Endothelial cell of umbilical vein (primary cell): ENCODE results near the gene CRLF1. TPM values are rescaled to one million over a fixed set of nuclear protein-coding genes. Genes with fewer than 3 reads are reported as not detected.

ENCODE experiments used
- BruUV-seq: library from RNA; stranded (reverse); fragments of 400-500 nt; replicated peaks from 2 replicates; lab custom pipeline; 2021; lab: Mats Ljungman, UMichigan
- CTCF ChIA-PET: fragments of 300-600, 350-600 bp; sonication (Branson Sonifier 250); formaldehyde crosslinking; loops from one replicate; lab custom pipeline; 2021; ENCODE audit warnings: antibody characterized with exemption, inconsistent platforms; lab: Charles Lee
- POLR2A ChIA-PET: fragments of 300-600, 350-600 bp; sonication (Branson Sonifier 250); formaldehyde crosslinking; loops from one replicate; lab custom pipeline; 2021; ENCODE audit warnings: antibody characterized with exemption, inconsistent platforms; lab: Charles Lee
- DNase-seq: peaks from one replicate; pipeline ENCODE4 v3.0.0-alpha.2; 2011; ENCODE audit warnings: low read depth, low spot score
- FAIRE-seq: peaks from 2 replicates; lab custom pipeline; 2011; peaks lifted over from hg19 to GRCh38; lab: Jason Lieb, UNC
- H2AFZ ChIP-seq: 2 replicates; pipeline ENCODE4 v1.6.0; 2012; ENCODE audit warnings: low read depth, low read length, control low read depth, inconsistent platforms
- H3K27ac ChIP-seq: 2 replicates; pipeline ENCODE4 v1.5.1; 2011; ENCODE audit warnings: low read depth, mild to moderate bottlenecking, control low read depth, low read length, moderate library complexity; ENCODE audit not compliant: insufficient read depth
- H3K27me3 ChIP-seq, 2 experiments: 2 replicates each; pipeline versions ENCODE4 v1.6.0 to v1.6.1; 2011; ENCODE audit warnings: low read length in 2 of 2, mixed read lengths in 1 of 2; ENCODE audit not compliant: control insufficient read depth in 2 of 2, insufficient read depth in 2 of 2
- H3K36me3 ChIP-seq, 2 experiments: 2 replicates in 1 of 2; 3 replicates in 1 of 2; pipeline ENCODE4 v1.5.1; 2011; ENCODE audit warnings: low read length in 2 of 2, mild to moderate bottlenecking in 1 of 2, moderate library complexity in 1 of 2; ENCODE audit not compliant: control insufficient read depth in 2 of 2, insufficient read depth in 2 of 2; ENCODE audit errors: extremely low read depth in 1 of 2
- H3K4me1 ChIP-seq: 3 replicates; pipeline ENCODE4 v1.5.1; 2011; ENCODE audit warnings: mild to moderate bottlenecking, low read length; ENCODE audit not compliant: control insufficient read depth, insufficient read depth; ENCODE audit errors: extremely low read depth
- H3K4me2 ChIP-seq: 2 replicates; pipeline ENCODE4 v1.6.1; 2011; ENCODE audit warnings: low read length, control low read depth, mixed read lengths; ENCODE audit not compliant: insufficient read depth
- H3K4me3 ChIP-seq, 3 experiments: fragments of 200-600 bp in 1 of 3; sonication (generic), shearing (Covaris generic) in 1 of 3; replicated peaks in 1 of 3; 2 replicates each; pipeline ENCODE4 v1.5.1; 2011 to 2016; ENCODE audit warnings: control low read depth in 3 of 3, low read length in 3 of 3, mild to moderate bottlenecking in 2 of 3, inconsistent platforms in 1 of 3, low read depth in 1 of 3, moderate library complexity in 1 of 3; ENCODE audit not compliant: insufficient read depth in 1 of 3
- H3K79me2 ChIP-seq: 2 replicates; pipeline ENCODE4 v1.6.0; 2012; ENCODE audit warnings: low read length, inconsistent platforms; ENCODE audit not compliant: control insufficient read depth, insufficient read depth
- H3K9ac ChIP-seq: replicated peaks from 2 replicates; pipeline ENCODE3; 2011; ENCODE audit warnings: low read length, control low read depth; ENCODE audit not compliant: insufficient read depth; ENCODE audit errors: extremely low read depth
- H3K9me1 ChIP-seq: replicated peaks from 3 replicates; pipeline ENCODE4 v1.6.0; 2011; ENCODE audit warnings: mild to moderate bottlenecking, low read length; ENCODE audit not compliant: control insufficient read depth, insufficient read depth; ENCODE audit errors: extremely low read depth
- H3K9me3 ChIP-seq: replicated peaks from 2 replicates; pipeline ENCODE4 v1.5.1; 2012; ENCODE audit warnings: low read length, inconsistent platforms; ENCODE audit not compliant: control insufficient read depth, insufficient read depth
- H4K20me1 ChIP-seq: replicated peaks from 2 replicates; pipeline ENCODE3; 2011; ENCODE audit warnings: mild to moderate bottlenecking, low read length; ENCODE audit not compliant: control insufficient read depth, insufficient read depth; ENCODE audit errors: extremely low read depth
- EZH2 ChIP-seq: IDR thresholded peaks from 2 replicates; pipeline ENCODE4 v1.6.1; 2012; ENCODE audit warnings: borderline replicate concordance, low read depth, mild to moderate bottlenecking, moderate library complexity, low read length, inconsistent platforms; ENCODE audit not compliant: severe bottlenecking
- FOS ChIP-seq: IDR thresholded peaks from 2 replicates; pipeline ENCODE4 v1.6.1; 2011; ENCODE audit warnings: mild to moderate bottlenecking, low read length, moderate library complexity, borderline replicate concordance; ENCODE audit not compliant: insufficient read depth
- GATA2 ChIP-seq: IDR thresholded peaks from 2 replicates; pipeline ENCODE4 v1.7.0; 2011; ENCODE audit warnings: low read depth, mild to moderate bottlenecking, moderate library complexity, mixed read lengths, low read length; ENCODE audit not compliant: insufficient read length, insufficient read depth
- JUN ChIP-seq: IDR thresholded peaks from 2 replicates; pipeline ENCODE4 v1.6.1; 2011; ENCODE audit warnings: borderline replicate concordance, low read depth; ENCODE audit not compliant: insufficient read length, insufficient read depth
- MYC ChIP-seq: IDR thresholded peaks from one replicate; pipeline ENCODE4 v1.6.1; 2011; ENCODE audit warnings: mild to moderate bottlenecking, low read depth, low read length
- POLR2A ChIP-seq: IDR thresholded peaks from 2 replicates; pipeline ENCODE4 v1.6.1; 2012; ENCODE audit warnings: low read depth, mild to moderate bottlenecking, control low read depth, low read length
- POLR2AphosphoS5 ChIP-seq: IDR thresholded peaks from 2 replicates; pipeline ENCODE4 v1.6.1; 2012; ENCODE audit warnings: low read depth, mild to moderate bottlenecking, control low read depth, low read length, moderate library complexity; ENCODE audit not compliant: insufficient read depth
- dilution Hi-C: fragments of 300-500 bp; cut with MboI; formaldehyde crosslinking; loops from one replicate; pipeline ENCODE4 v1.15.0; 2019; ENCODE audit warnings: low sequenced_read_pairs; ENCODE audit not compliant: extremely low pct_ligation_motif_present
- intact Hi-C: fragments of 100-400 bp; cut with micrococcal nuclease; formaldehyde crosslinking; loops from one replicate; pipeline ENCODE4 v1.10.0; 2022
- polyA plus RNA-seq, 4 experiments: library from polyadenylated mRNA; depleted of rRNA in 3 of 4; stranded (reverse) in 3 of 4; unstranded in 1 of 4; fragments of >200 nt; gene quantifications; 2 replicates each; pipeline versions ENCODE4 v1.2.1 to v1.2.3, GENCODE V29; 2011 to 2012; ENCODE audit warnings: missing spikeins in 1 of 4
- total RNA-seq: library from RNA; stranded (reverse); gene quantifications from 2 replicates; pipeline ENCODE4 v1.2.3, GENCODE V29; 2021
- TF ChIP-seq, protein P1 (sequence below): IDR thresholded peaks from 2 replicates; pipeline ENCODE4 v1.6.1; 2011; ENCODE audit not compliant: insufficient read depth, insufficient read length
- TF ChIP-seq, protein P2 (sequence below), 2 donors: IDR thresholded peaks; 1 replicate in 1 of 2; 2 replicates in 1 of 2; pipeline ENCODE4 v1.5.1; 2011; ENCODE audit warnings: low read length in 2 of 2, mild to moderate bottlenecking in 2 of 2, moderate library complexity in 2 of 2, control low read depth in 1 of 2, inconsistent platforms in 1 of 2, low read depth in 1 of 2; ENCODE audit not compliant: insufficient read depth in 1 of 2; ENCODE audit errors: extremely low read depth in 1 of 2

The CRLF1 gene
- total and polyA plus RNA-seq, 2 donors (not counting 3 experiments of a cell fraction or from before 2014, with no cell fraction given) = 0.18 TPM; not detected in 1

DNA sequence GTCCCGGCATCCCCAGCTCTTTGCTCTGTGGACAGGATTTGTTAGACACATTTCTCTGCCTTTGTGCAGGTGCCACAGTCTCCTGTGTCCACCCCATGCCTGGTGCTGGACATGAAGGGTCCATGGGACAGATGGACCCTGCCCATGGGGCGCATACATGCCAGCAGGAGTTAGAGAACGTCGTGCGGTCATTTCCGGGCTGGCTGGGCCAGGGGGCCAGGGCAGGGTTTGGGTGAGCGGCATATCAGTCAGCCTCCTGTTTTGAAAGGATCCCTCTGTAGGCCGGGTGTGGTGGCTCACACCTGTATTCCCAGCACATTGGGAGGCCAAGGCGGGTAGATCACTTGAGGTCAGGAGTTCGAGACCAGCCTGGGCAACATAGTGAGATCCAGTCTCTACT is 41.2 kb upstream of the CRLF1 start:
- CTCF ChIA-PET = interaction anchor here (1.6 kb wide), 1 partner anchor 12 kb away, joined by 8 read pairs; no protein-coding TSS in a partner anchor
- Histone ChIP-seq H3K27me3 (no peaks in the 10 kb centered on the region), H3K27ac (no peak overlapping the region), H3K4me1 (peaks cover 30% of the 10 kb centered on the region), H3K36me3 (no peaks in the 10 kb centered on the region), H3K4me3 (no peak overlapping the region), H3K9ac (no peak overlapping the region), H2AFZ (no peak overlapping the region), H3K9me3 (no peaks in the 10 kb centered on the region), H3K4me2 (no peak overlapping the region), H3K9me1 (no peaks in the 10 kb centered on the region), H3K79me2 (no peaks in the 10 kb centered on the region), H4K20me1 (no peaks in the 10 kb centered on the region)
- FAIRE-seq = no peak
- BruUV-seq = no TSS peak
- dilution Hi-C loops (no loop called here), intact Hi-C loops (loop anchor here (5.0 kb wide), 1 partner anchor 46 kb away; no protein-coding TSS in a partner anchor)
- TF ChIP-seq POLR2AphosphoS5 (no peak), MYC (no peak), GATA2 (no peak), JUN (no peak), POLR2A (no peak), FOS (no peak), EZH2 (no peak)
- TF ChIP-seq, protein P1, sequence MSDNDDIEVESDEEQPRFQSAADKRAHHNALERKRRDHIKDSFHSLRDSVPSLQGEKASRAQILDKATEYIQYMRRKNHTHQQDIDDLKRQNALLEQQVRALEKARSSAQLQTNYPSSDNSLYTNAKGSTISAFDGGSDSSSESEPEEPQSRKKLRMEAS = no peak
- TF ChIP-seq, protein P2, sequence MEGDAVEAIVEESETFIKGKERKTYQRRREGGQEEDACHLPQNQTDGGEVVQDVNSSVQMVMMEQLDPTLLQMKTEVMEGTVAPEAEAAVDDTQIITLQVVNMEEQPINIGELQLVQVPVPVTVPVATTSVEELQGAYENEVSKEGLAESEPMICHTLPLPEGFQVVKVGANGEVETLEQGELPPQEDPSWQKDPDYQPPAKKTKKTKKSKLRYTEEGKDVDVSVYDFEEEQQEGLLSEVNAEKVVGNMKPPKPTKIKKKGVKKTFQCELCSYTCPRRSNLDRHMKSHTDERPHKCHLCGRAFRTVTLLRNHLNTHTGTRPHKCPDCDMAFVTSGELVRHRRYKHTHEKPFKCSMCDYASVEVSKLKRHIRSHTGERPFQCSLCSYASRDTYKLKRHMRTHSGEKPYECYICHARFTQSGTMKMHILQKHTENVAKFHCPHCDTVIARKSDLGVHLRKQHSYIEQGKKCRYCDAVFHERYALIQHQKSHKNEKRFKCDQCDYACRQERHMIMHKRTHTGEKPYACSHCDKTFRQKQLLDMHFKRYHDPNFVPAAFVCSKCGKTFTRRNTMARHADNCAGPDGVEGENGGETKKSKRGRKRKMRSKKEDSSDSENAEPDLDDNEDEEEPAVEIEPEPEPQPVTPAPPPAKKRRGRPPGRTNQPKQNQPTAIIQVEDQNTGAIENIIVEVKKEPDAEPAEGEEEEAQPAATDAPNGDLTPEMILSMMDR (IDR thresholded peaks at IDR 0.05; ENCODE audit: extremely low read depth in 1 of 2, insufficient read depth in 1 of 2, low read depth in 1 of 2, low read length in 2 of 2) = no peak
- POLR2A ChIA-PET = no interaction called here
- DNase-seq = no peak
